ENCODE data around the gene COL5A1. TPM values are rescaled to one million over a fixed set of nuclear protein-coding genes. Genes with fewer than 3 reads are reported as not detected.

The COL5A1 gene
- polyA plus RNA-seq, 3 donors from 2014 or later: not detected

DNA sequence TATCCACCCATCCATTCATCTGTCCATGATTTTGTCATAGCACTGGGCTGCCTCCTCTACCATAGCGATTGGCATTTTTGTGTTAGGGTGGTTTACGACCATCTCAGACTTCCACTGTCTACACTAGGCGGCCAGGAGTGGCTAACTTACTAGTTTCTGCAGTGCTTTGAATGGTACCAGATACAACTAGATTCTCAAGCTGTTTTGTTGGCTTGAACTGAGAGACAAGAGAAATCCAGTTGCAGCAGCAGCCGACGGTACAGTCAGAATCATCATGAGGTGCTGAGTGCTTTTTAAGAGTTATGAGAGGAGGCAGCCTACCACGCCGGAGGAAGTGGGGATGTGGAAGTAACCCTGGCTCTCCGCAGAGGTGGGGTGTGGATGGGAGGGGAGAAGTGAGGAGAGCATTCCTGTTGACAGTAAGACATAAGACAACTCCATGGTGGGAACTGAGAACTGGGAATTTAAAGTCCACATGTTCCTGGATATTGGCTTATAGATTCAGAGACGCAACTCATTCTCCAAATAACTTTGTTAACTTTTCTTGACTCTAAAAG, 27.9 kb downstream of the COL5A1 start:
- Mint-ChIP-seq H3K4me3 (no peak overlapping the region), H3K27me3 (ENCODE audit: low read depth in 3 of 3) (peaks cover 0 to 15% (median 0%) of the 10 kb centered on the region in 3 donors), H3K36me3 (no peaks in the 10 kb centered on the region), H3K27ac (no peak overlapping the region), H3K9me3 (peaks cover 0 to 1% (median 0%) of the 10 kb centered on the region in 6 donors), H3K4me1 (no peaks in the 10 kb centered on the region)
- DNase-seq: no peak

DNA sequence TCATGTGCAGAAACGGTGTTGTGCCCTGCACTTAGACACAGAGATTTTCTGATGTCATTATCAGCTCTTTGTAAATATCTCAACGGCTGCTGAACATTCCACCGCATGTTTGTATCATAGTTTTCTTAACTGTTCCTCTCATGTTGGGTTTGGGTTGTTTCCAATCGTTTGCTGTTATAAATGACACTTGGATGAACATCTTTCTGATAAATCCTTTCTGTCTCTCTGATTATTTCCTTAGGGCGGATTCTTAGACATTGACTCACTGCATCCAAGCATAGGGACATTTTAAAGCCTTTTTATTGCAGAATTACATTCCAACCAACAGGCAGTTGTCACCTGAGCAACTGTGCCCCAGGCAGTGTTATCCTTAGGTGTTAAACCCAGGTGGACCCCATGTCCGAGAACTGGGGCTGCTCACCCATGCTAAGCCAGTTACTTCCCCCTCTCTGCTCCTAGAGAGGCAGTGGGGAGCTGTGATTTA, 28.5 kb downstream of the COL5A1 start:
- Mint-ChIP-seq H3K4me1 (no peaks in the 10 kb centered on the region), H3K36me3 (no peaks in the 10 kb centered on the region), H3K9me3 (peaks cover 0 to 1% (median 0%) of the 10 kb centered on the region in 6 donors), H3K27ac (no peak overlapping the region), H3K4me3 (no peak overlapping the region), H3K27me3 (ENCODE audit: low read depth in 3 of 3) (peaks cover 0 to 15% (median 0%) of the 10 kb centered on the region in 3 donors)
- no peak for DNase-seq

DNA sequence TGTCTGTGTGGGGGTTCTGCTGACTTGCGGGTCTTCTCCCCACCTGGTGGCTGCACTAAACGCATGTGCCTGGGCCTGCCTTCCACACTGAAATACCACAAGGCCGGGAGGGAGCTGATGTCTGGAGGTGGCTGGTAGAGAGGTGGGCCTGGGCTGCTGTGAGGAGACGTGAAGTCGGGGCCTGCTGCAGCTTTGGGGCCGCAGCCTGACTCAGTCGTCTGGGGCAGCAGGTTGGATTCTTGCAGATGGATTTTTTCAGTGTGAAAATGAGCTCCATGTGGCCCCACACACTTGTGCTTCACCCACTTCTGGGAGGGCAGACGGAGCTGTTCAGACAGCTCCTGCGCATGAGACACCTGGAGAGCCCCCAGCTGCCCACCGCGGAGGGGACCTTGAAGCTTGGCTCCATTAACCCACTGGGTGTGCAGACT, 29.3 kb downstream of the COL5A1 start:
- Mint-ChIP-seq H3K4me3 (no peak overlapping the region), H3K9me3 (peaks cover 0 to 3% (median 0%) of the 10 kb centered on the region in 6 donors), H3K4me1 (no peaks in the 10 kb centered on the region), H3K27me3 (ENCODE audit: low read depth in 3 of 3) (peaks cover 0 to 15% (median 0%) of the 10 kb centered on the region in 3 donors), H3K36me3 (no peaks in the 10 kb centered on the region), H3K27ac (no peak overlapping the region)
- DNase-seq: no peak

DNA sequence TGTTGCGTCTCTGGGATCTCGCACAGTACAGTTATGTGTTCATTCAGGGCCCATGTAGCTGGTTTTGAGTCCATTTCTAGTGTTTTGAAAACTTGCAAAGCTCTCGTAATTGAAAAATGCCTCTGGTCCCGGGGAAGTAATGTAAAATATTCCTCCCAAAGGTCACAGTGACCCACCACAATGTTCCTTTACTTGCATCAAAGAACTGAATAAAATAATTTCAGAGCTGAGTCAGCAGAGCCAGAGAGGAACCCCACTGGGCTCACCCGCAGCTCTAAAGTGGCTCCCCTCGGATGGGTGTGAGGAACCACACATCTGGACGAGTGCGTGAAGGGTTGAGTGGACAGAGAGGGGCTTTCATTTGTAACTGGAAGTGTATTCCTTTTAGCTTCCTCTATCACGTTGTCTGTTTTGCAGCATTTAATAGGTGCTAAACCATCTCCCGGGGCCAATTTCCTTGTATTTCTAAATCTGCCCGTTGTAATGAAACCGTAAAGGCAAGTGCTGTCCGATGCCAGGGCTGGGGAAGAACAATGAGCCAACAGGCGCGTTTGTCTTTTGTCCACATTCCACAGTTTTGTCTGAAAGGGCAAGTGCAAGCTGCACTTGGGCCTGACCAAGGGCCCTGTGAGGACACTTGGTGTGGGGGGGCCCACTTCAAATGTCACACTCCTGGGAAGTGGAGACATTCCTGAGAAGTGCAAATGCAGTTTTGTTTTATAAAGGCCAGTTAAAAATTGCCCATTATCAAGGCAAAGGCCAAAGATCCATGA, 29.9 kb downstream of the COL5A1 start:
- Mint-ChIP-seq H3K9me3 (peaks cover 0 to 3% (median 0%) of the 10 kb centered on the region in 6 donors), H3K27ac (no peak overlapping the region), H3K36me3 (no peaks in the 10 kb centered on the region)

DNA sequence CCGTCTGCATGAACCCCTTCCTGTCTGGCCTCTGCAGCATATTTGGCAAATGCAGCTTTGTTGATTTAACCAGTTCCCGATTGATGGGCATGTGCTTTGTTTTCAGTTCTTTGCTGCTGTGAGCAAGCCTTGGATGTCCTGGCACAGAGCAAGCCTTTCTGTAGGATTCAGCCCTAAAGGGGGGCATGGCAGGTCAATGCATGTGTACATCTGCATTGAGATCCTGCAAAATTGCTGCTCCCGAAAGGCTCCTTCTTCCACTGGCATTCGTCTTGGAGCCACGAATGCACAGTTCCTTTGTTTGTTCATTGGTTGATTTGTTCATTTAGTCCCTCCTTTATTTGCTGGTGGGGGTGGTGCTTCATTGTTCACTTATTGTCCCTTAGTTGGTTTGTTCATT, 34.8 kb downstream of the COL5A1 start:
- H3K27me3 Mint-ChIP-seq (ENCODE audit: low read depth in 3 of 3): peaks cover 0 to 6% (median 0%) of the 10 kb centered on the region in 3 donors
- no peak overlapping the region for H3K27ac Mint-ChIP-seq
- no peaks in the 10 kb centered on the region for H3K4me1 Mint-ChIP-seq
- peaks cover 0 to 1% (median 0%) of the 10 kb centered on the region in 6 donors for H3K9me3 Mint-ChIP-seq
- no peaks in the 10 kb centered on the region for H3K36me3 Mint-ChIP-seq
- no peak for DNase-seq
- no peak overlapping the region for H3K4me3 Mint-ChIP-seq

More for the DNA sequence above, 29.9 kb downstream of the COL5A1 start:
- DNase-seq: no peak
- H3K4me1 Mint-ChIP-seq: no peaks in the 10 kb centered on the region
- no peak overlapping the region for H3K4me3 Mint-ChIP-seq
- H3K27me3 Mint-ChIP-seq (ENCODE audit: low read depth in 3 of 3): peaks cover 0 to 15% (median 0%) of the 10 kb centered on the region in 3 donors

DNA sequence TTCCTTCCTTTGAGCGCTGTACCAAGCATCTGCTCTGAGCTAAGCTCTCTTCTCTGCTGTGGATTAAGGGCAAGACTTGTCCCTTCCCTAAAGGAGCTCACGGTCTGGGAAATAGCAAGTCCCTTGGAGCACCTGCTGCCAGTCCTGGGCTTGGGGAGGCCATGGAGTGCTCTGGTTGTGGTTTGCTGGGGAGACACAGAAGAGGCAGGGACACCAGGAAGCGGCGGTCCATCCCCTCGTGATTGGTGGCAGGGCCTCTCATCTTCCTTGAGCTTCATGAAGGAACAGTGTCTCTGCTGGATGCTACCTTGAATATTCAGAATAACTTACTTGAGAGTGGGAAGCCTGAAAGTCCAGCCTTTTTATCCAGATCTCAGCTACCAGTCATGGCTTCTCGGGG, 35.3 kb downstream of the COL5A1 start:
- Mint-ChIP-seq H3K9me3 (peaks cover 0 to 1% (median 0%) of the 10 kb centered on the region in 6 donors), H3K27me3 (ENCODE audit: low read depth in 3 of 3) (peaks cover 0 to 6% (median 0%) of the 10 kb centered on the region in 3 donors), H3K4me3 (no peak overlapping the region), H3K4me1 (no peaks in the 10 kb centered on the region), H3K27ac (no peak overlapping the region), H3K36me3 (no peaks in the 10 kb centered on the region)
- no peak for DNase-seq

DNA sequence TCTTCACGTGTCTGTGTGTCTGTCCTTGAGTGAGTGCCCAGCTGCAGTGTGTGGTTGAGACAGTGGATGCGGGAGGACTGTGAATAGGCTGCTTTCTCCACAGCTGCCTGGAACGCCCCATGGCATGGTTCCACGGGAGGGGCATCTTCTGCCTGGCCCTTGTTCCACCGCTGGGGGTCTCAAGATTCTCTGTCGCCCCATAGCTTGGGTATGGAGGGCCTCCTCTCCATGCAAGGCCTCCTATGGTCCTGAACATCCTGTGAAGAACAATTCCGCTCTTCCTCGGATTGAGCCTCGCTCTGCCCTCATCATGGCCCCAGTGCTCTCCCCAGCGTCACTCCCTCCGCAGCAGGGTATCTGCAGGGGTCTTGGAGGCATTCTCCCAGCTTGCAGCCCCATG, 36.1 kb downstream of the COL5A1 start:
- H3K36me3 Mint-ChIP-seq: no peaks in the 10 kb centered on the region
- peaks cover 0 to 1% (median 0%) of the 10 kb centered on the region in 6 donors for H3K9me3 Mint-ChIP-seq
- no peak overlapping the region for H3K27ac Mint-ChIP-seq
- peaks cover 0 to 6% (median 1%) of the 10 kb centered on the region in 3 donors for H3K27me3 Mint-ChIP-seq (ENCODE audit: low read depth in 3 of 3)
- DNase-seq: no peak
- no peaks in the 10 kb centered on the region for H3K4me1 Mint-ChIP-seq
- no peak overlapping the region for H3K4me3 Mint-ChIP-seq

DNA sequence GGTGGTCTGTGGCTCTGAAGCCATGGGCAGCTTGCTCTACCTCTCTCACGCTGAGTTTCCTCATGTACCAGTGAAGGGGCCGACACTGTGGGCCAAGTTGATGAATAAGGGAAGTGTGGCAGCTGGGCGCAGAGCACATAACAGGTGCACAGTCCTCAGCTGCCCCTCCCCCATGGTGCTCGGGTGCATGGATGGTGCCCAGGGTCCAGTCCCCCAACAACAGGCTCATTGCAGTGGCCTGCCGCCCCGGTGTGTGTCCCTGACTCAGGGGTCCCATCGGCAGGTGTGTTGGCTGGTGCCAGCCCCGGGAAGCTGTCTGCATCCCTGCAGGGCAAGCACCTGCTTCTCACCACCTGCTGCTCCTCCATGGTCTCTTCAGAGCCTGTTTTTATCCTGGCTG, 36.6 kb downstream of the COL5A1 start:
- Mint-ChIP-seq H3K9me3 (peaks cover 0 to 1% (median 0%) of the 10 kb centered on the region in 6 donors), H3K27ac (no peak overlapping the region), H3K27me3 (ENCODE audit: low read depth in 3 of 3) (peaks cover 0 to 6% (median 1%) of the 10 kb centered on the region in 3 donors), H3K4me3 (no peak overlapping the region), H3K4me1 (no peaks in the 10 kb centered on the region), H3K36me3 (no peaks in the 10 kb centered on the region)
- no peak for DNase-seq

DNA sequence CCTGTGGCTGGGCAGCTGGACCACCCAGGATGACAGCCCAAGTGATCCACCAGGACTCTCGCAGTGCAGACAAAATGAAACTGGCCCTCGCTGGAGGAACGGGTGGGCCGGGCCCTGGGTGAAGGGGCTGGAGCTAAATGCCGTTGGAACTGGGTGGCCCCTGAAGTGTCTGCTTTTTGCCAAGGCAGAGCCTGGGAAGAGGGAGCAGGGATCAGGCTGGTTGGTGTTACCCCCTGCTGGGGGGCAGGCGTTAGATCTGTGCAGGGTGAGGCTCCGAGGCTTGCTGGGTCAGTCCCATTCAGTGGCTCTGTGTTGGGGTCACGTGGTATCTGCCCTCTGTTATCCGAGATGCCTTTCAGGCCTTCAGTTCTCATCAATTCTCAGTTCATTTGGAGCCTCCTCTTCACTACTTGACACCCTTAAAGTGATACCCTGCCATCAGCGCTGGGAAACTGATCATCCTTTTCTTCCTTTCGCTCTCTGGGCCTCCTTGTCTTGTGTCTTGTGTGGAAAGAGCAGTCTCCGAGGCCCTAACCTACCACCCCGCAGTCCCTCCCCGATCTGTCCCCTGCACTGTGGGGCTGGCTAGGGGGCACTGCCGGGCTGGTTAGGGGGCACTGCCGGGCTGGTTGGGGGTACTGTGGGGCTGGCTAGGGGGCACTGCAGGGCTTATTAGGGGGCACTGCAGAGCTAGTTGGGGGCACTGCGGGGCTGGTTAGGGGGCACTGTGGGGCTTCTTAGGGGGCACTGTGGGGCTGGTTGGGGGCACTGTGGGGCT, 37.3 kb downstream of the COL5A1 start:
- no peak for DNase-seq
- peaks cover 0 to 1% (median 0%) of the 10 kb centered on the region in 6 donors for H3K9me3 Mint-ChIP-seq
- no peaks in the 10 kb centered on the region for H3K4me1 Mint-ChIP-seq
- H3K27me3 Mint-ChIP-seq (ENCODE audit: low read depth in 3 of 3): peaks cover 0 to 6% (median 1%) of the 10 kb centered on the region in 3 donors
- H3K27ac Mint-ChIP-seq: no peak overlapping the region
- H3K36me3 Mint-ChIP-seq: no peaks in the 10 kb centered on the region
- H3K4me3 Mint-ChIP-seq: no peak overlapping the region

DNA sequence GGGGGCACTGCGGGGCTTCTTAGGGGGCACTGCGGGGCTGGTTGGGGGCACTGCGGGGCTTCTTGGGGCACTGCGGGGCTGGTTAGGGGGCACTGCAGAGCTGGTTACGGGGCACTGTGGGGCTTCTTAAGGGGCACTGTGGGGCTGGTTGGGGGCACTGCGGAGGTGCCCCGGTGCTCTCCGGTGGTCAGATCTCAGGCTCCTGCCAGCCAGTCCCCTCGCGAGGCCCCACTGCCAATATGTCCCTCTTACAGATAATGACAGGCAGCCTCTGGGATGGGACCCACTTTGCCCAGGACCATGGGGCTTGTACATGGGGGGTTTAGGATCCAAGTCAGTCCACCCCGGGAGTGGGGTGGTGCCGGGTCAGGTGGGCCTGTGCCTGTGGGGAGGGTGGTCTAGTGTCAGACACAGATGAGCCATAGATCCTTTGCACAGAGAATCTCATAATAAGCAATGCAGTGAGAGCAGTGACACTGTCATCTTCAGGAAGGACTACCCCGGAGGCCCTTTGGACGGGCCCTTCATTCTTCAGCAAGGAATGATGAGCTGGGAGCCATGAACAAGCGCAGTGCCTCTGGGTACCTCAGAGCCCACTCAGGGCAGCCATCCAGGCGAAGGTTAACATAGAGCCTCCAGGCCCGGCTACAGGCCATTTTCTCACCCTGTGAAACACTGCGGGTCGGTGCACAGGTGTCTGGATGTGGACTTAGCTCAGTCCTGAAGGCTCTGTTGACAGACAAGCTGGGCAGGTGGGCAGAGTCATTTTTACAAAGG, 38.2 kb downstream of the COL5A1 start:
- no peaks in the 10 kb centered on the region for H3K4me1 Mint-ChIP-seq
- no peak overlapping the region for H3K4me3 Mint-ChIP-seq
- peaks cover 0 to 3% (median 1%) of the 10 kb centered on the region in 3 donors for H3K27me3 Mint-ChIP-seq (ENCODE audit: low read depth in 3 of 3)
- no peak for DNase-seq
- peaks cover 0 to 1% (median 0%) of the 10 kb centered on the region in 6 donors for H3K9me3 Mint-ChIP-seq
- H3K36me3 Mint-ChIP-seq: no peaks in the 10 kb centered on the region
- no peak overlapping the region for H3K27ac Mint-ChIP-seq

DNA sequence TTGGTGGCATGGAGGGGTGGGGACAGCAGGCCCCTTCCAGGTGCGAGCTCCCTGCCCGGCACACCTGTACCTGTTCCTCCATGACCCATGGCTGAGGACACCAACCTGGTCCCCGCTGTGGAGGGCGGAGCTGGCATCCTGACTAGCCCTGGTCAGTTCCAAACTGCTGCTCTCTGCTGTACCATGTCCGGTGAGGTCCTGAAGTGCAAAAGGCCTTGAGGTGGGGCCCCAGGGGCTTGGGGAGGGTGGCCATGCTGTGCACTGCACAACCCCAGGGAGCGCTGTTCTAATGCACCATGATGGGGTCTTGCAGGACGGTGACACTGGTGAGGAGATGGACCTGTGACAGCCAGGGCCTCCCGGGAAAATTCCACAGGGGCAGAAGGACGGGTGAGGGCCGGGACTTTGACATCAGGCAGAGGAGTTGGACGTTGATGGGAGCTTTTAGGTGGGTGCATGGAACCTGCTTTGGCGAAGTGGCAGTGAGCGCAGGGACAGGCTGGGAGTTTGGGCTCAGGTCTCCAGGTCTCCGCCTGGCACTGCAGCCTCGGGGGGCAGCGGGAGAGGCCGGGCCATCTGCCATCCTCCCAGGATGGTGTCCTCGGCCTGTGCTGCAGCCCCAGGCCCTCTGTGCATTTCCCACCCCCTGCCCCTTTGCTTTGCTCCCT, 38.9 kb downstream of the COL5A1 start:
- Mint-ChIP-seq H3K27ac (no peak overlapping the region), H3K27me3 (ENCODE audit: low read depth in 3 of 3) (peaks cover 0 to 3% (median 1%) of the 10 kb centered on the region in 3 donors), H3K4me1 (no peaks in the 10 kb centered on the region), H3K9me3 (no peaks in the 10 kb centered on the region), H3K4me3 (no peak overlapping the region), H3K36me3 (no peaks in the 10 kb centered on the region)
- DNase-seq: no peak

DNA sequence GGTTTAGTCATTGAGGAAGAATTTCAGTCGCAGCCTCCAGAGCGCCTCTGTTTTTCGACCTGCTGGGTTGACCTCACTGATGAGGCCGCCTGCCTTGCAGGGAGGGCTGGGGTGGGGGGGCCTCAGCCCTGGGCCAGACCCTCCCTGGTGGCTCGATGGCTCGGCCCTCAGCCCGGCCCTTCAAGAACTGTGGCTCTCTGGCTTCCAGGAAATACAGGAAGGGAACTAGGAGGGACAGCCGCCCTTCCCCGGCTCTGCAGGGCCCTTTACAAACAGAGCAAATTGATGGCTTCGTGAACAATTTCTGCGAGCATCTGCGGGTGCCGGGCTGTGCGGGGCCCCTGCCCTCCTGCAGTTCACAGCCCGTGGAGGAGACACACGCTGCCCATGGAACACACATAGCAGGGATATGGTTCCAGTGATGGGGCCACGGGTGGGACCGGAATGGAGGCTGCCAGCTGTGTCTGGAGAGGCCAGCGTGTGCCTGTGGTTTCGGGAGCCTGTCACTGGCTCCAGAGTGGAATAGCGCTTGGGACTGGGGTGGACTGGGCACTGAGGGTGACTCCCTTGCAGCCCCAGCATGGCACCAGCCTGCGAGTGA, 39.6 kb downstream of the COL5A1 start:
- Mint-ChIP-seq H3K4me3 (no peak overlapping the region), H3K27me3 (ENCODE audit: low read depth in 3 of 3) (peaks cover 0 to 3% (median 1%) of the 10 kb centered on the region in 3 donors), H3K9me3 (no peaks in the 10 kb centered on the region), H3K27ac (no peak overlapping the region), H3K36me3 (no peaks in the 10 kb centered on the region), H3K4me1 (no peaks in the 10 kb centered on the region)
- no peak for DNase-seq
